Sciatic nerve (tissue), 2 donors: ENCODE measurements around the gene XPR1. TPM values are rescaled to one million over a fixed set of nuclear protein-coding genes. Genes with fewer than 3 reads are reported as not detected.
"Not testable (repeated sequence)": the region's sequence is repeated elsewhere in the genome, so short reads cannot be mapped to it uniquely, and the experiment has no call there.

Experiments used
- ATAC-seq: fragments of 200-7000 bp; cut with Tn5 transposase; one replicate; pipeline ENCODE4 v1.9.1; 2020; ENCODE audit warnings: mild to moderate bottlenecking, moderate library complexity
- DNase-seq: peaks from one replicate; pipeline ENCODE4 v3.0.0-alpha.2; 2020; ENCODE audit warnings: low spot score
- intact Hi-C: fragments of 100-400 bp; cut with DNase I; formaldehyde crosslinking; loops from one replicate; pipeline ENCODE4 v1.14.2; 2022
- total RNA-seq: library from RNA; stranded (reverse); fragmentation: NEBNext Ultra II Directional; extraction: Animal tissue kit (Norgen Biotek cat#: 25700); gene quantifications from one replicate; pipeline ENCODE4 v1.2.1, GENCODE V29; 2021
- donor health status: DM: no; HTN: no; CAD: no.
- donor health status: DM: no; HTN: no; CAD: no.

XPR1 gene
- total RNA-seq, 1 donor from 2014 or later: 19.9 TPM

- DNase-seq: not testable (repeated sequence)
Observed at GRCh38 chr1:180683117-180683516, 51.3 kb downstream of the XPR1 start.

GRCh38 chr1:180691322-180691913, 59.6 kb downstream of the XPR1 start:
- no peak for DNase-seq
- no peak for ATAC-seq
- intact Hi-C loops: no loop called here

More at GRCh38 chr1:180683117-180683516, 51.3 kb downstream of the XPR1 start:
- ATAC-seq, intact Hi-C loops: not testable (repeated sequence)

GRCh38 chr1:180693564-180694244, 61.9 kb downstream of the XPR1 start:
- DNase-seq (no peak), ATAC-seq (no peak)
- intact Hi-C loops: no loop called here

GRCh38 chr1:180695282-180695681, 63.5 kb downstream of the XPR1 start:
- intact Hi-C loops: no loop called here
- ATAC-seq (no peak), DNase-seq (no peak)

- DNase-seq: no peak
- intact Hi-C loops: no loop called here
- no peak for ATAC-seq
Observed at GRCh38 chr1:180696361-180696760, 64.5 kb downstream of the XPR1 start.

GRCh38 chr1:180698580-180698979, 66.8 kb downstream of the XPR1 start:
- ATAC-seq (no peak), DNase-seq (no peak)
- intact Hi-C loops: no loop called here

- DNase-seq, ATAC-seq, intact Hi-C loops: not testable (repeated sequence)
Observed at GRCh38 chr1:180702376-180702775, 70.6 kb downstream of the XPR1 start.

GRCh38 chr1:180710746-180711145, 78.9 kb downstream of the XPR1 start:
- intact Hi-C loops, DNase-seq, ATAC-seq: not testable (repeated sequence)

GRCh38 chr1:180711260-180711659, 79.4 kb downstream of the XPR1 start:
- DNase-seq, intact Hi-C loops, ATAC-seq: not testable (repeated sequence)

GRCh38 chr1:180720753-180721152, 88.9 kb downstream of the XPR1 start:
- intact Hi-C loops: no loop called here
- DNase-seq: no peak
- no peak for ATAC-seq

- ATAC-seq (no peak), DNase-seq (no peak)
- intact Hi-C loops: no loop called here
Observed at GRCh38 chr1:180722586-180722985, 90.8 kb downstream of the XPR1 start.

GRCh38 chr1:180724055-180724454, 92.2 kb downstream of the XPR1 start:
- intact Hi-C loops: no loop called here
- DNase-seq (no peak), ATAC-seq (no peak)

GRCh38 chr1:180726024-180726423, 94.2 kb downstream of the XPR1 start:
- intact Hi-C loops, DNase-seq, ATAC-seq: not testable (repeated sequence)

- intact Hi-C loops, ATAC-seq: not testable (repeated sequence)
Observed at GRCh38 chr1:180727751-180728150, 95.9 kb downstream of the XPR1 start.

GRCh38 chr1:180728472-180729106, 96.8 kb downstream of the XPR1 start:
- ATAC-seq: no peak
- no peak for DNase-seq
- intact Hi-C loops: no loop called here

More at GRCh38 chr1:180727751-180728150, 95.9 kb downstream of the XPR1 start:
- not testable (repeated sequence) for DNase-seq

- intact Hi-C loops: no loop called here
- DNase-seq (no peak), ATAC-seq (no peak)
Observed at GRCh38 chr1:180731131-180731530, 99.3 kb downstream of the XPR1 start.

- no peak for DNase-seq
- intact Hi-C loops: no loop called here
- ATAC-seq: no peak
Observed at GRCh38 chr1:180732866-180733265, 101.0 kb downstream of the XPR1 start.

GRCh38 chr1:180734366-180734765, 102.5 kb downstream of the XPR1 start:
- DNase-seq: no peak
- no peak for ATAC-seq
- intact Hi-C loops: loop anchor here (2.0 kb wide), 1 partner anchor 76 kb away; no protein-coding TSS in a partner anchor

GRCh38 chr1:180742663-180743062, 110.8 kb downstream of the XPR1 start:
- no peak for ATAC-seq
- intact Hi-C loops: no loop called here
- no peak for DNase-seq

- intact Hi-C loops: no loop called here
- ATAC-seq: no peak
- DNase-seq: no peak
Observed at GRCh38 chr1:180743868-180744267, 112.0 kb downstream of the XPR1 start.
